ACC112 (cell line): ENCODE data around the gene PGRMC2.

Source experiments
- H2AFZ ChIP-seq: fragments of 200-600 bp; sonication (generic); one replicate; pipeline ENCODE4 v1.6.0; 2017; ENCODE audit warnings: antibody characterized with exemption, low read length; ENCODE audit not compliant: unreplicated experiment
- H3K27ac ChIP-seq: fragments of 200-600 bp; sonication (generic); 2 replicates; pipeline ENCODE4 v1.5.1; 2014; ENCODE audit warnings: low read depth, mild to moderate bottlenecking, antibody characterized with exemption, low read length, moderate library complexity
- H3K27me3 ChIP-seq: fragments of 200-600 bp; sonication (generic); 2 replicates; pipeline ENCODE4 v1.6.1; 2014; ENCODE audit warnings: mild to moderate bottlenecking, antibody characterized with exemption, low read length, moderate library complexity, mixed read lengths; ENCODE audit not compliant: insufficient read depth
- H3K36me3 ChIP-seq: fragments of 200-600 bp; sonication (generic); 2 replicates; pipeline ENCODE4 v1.6.1; 2016; ENCODE audit warnings: mild to moderate bottlenecking, antibody characterized with exemption, low read length, moderate library complexity, mixed read lengths; ENCODE audit not compliant: insufficient read depth
- H3K4me1 ChIP-seq: fragments of 200-600 bp; sonication (generic); one replicate; pipeline ENCODE4 v1.6.1; 2016; ENCODE audit warnings: low read length, mixed read lengths; ENCODE audit not compliant: insufficient read depth, unreplicated experiment, control insufficient read depth
- H3K4me3 ChIP-seq: fragments of 200-600 bp; sonication (generic); 2 replicates; pipeline ENCODE4 v1.5.1; 2014; ENCODE audit warnings: mild to moderate bottlenecking, low read depth, low read length
- H3K79me2 ChIP-seq: fragments of 200-600 bp; sonication (generic); one replicate; pipeline ENCODE4 v1.6.0; 2016; ENCODE audit warnings: low read length; ENCODE audit not compliant: control insufficient read depth, unreplicated experiment, insufficient read depth

Gene PGRMC2, protein sequence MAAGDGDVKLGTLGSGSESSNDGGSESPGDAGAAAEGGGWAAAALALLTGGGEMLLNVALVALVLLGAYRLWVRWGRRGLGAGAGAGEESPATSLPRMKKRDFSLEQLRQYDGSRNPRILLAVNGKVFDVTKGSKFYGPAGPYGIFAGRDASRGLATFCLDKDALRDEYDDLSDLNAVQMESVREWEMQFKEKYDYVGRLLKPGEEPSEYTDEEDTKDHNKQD

DNA sequence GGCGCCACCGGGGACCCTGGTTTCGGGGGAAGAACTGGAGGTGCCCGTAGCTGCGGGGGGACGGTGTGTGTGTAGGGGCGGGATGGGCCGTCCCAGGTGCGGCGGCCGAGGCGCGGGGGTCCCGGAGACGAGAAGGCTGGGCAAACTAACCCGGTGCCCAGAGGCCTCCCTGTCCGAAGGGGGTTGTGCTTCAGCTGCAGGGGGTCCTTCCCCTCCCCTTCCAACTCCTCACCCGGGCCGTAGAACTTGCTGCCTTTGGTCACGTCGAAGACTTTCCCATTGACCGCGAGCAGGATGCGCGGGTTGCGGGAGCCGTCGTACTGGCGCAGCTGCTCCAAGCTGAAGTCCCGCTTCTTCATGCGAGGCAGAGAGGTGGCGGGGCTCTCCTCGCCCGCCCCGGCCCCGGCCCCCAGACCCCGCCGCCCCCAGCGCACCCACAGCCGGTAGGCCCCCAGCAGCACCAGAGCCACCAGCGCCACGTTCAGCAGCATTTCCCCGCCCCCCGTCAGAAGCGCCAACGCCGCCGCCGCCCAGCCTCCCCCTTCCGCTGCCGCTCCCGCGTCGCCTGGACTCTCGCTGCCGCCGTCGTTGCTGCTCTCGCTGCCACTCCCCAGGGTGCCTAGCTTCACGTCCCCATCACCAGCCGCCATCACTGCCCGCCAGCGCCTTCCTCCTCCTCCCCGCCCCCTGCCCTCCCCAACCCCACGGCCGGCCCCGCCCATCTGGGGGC is at the start of gene PGRMC2:
PGRMC2 (minus strand) TSS at position 673 of the 730 bp plus-strand sequence; CDS start at position 650, 23 bp downstream.
- H2AFZ ChIP-seq, result peak within 1 kb of the TSS; percentile 77
- 0 out of 2 replicates have a peak, but pooled peaks cover 5% of the 10 kb centered on the region for H3K36me3 ChIP-seq
- no peaks in the 10 kb centered on the region for H3K27me3 ChIP-seq
- H3K4me3 ChIP-seq, result peak within 1 kb of the TSS; percentile 89
- peak within 1 kb of the TSS; percentile 74 for H3K27ac ChIP-seq
- peaks cover 11% of the 10 kb centered on the region for H3K4me1 ChIP-seq
- H3K79me2 ChIP-seq, result peaks cover 60% of the 10 kb centered on the region

DNA sequence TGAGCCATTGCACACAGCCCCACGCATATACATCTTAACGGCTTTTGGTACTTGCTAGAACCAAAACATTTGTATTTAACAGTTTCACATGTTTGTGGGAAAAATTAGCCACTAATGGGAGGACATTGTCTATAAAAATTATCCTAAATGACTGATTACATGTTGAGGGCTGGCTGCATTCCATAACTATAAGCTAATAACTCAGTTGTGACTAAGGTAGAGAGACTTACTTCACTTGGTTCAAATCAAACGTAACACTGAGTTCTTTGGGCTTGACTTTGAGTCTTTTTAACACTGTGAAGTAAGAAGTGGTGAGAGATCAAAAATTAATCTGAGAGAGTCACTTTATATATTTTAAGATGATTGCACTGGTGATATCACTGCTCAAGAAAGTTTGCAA is 47.9 kb upstream of the PGRMC2 start:
- H3K79me2 ChIP-seq, result no peaks in the 10 kb centered on the region
- no peaks in the 10 kb centered on the region for H3K27me3 ChIP-seq
- no peaks in the 10 kb centered on the region for H3K36me3 ChIP-seq

DNA sequence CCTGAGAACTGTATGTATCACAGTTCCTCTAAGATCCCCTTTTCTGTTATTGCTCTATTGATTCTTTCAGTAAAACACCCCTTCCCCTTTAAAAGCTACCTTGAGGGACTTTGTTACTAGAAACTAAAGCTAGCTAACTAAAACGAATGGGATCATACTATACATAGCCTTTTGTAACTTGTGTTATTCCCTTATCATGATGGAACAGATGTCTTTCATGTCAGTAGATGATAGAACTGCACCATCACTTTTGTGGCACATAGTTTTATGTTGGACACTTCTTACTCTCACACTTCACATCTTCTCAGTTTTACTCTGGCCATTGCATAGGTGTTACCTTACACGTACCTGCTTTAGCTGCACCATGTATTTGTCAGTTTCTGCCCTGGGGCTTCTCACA is 46.6 kb upstream of the PGRMC2 start:
- Histone ChIP-seq H3K79me2 (no peaks in the 10 kb centered on the region), H2AFZ (no peak overlapping the region), H3K27me3 (no peaks in the 10 kb centered on the region), H3K36me3 (no peaks in the 10 kb centered on the region), H3K4me3 (no peak overlapping the region), H3K27ac (no peak overlapping the region), H3K4me1 (peaks cover 15% of the 10 kb centered on the region)

More for the DNA sequence above, 47.9 kb upstream of the PGRMC2 start:
- Histone ChIP-seq H3K4me1 (peaks cover 19% of the 10 kb centered on the region), H3K4me3 (no peak overlapping the region), H3K27ac (no peak overlapping the region), H2AFZ (no peak overlapping the region)

DNA sequence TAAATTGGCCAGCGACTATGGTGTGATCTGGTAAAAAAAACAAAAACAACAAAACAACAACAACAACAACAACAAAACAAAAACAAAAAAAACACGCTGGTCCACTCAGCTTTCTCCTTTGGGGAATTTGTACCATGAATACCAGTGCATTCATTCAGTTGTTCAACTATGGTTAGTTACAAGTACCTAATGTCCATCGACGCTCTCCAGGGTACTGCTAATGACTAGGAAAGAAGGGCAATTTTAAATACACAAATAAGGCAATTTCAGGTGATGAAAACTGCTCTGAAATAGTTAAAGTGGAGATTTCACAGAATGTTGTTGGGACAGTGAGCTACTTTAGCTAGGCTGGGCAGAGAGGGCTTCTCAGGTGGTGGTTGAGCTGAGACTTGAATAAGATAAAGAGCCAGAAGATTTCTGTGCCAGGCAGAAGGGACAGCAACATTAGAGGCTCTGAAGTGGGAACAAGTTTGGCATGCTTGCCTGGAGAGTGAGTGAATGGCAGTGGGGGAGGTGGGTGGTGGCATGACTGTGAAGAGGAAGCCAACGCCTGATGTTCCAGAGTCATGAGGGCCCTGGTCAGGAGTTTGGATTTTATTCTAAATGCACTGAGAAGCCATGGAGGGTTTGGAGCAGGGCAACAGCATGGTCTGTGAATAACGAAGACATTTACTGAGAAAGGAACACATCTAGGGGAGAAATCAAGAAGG is 45.9 kb upstream of the PGRMC2 start:
- no peaks in the 10 kb centered on the region for H3K79me2 ChIP-seq
- H2AFZ ChIP-seq, result no peak overlapping the region
- H3K4me3 ChIP-seq, result no peak overlapping the region
- no peak overlapping the region for H3K27ac ChIP-seq
- H3K4me1 ChIP-seq, result peaks cover 7% of the 10 kb centered on the region
- H3K27me3 ChIP-seq, result no peaks in the 10 kb centered on the region
- H3K36me3 ChIP-seq, result no peaks in the 10 kb centered on the region; the same call in 1 of the 2 replicates

- H3K27ac ChIP-seq, result no peak overlapping the region
- H3K4me1 ChIP-seq, result no peaks in the 10 kb centered on the region
- no peak overlapping the region for H3K4me3 ChIP-seq
- no peaks in the 10 kb centered on the region for H3K79me2 ChIP-seq
- no peaks in the 10 kb centered on the region for H3K27me3 ChIP-seq
- no peak overlapping the region for H2AFZ ChIP-seq
- H3K36me3 ChIP-seq, result no peaks in the 10 kb centered on the region; the same call in 1 of the 2 replicates
Measured at GRCh38 chr4:128332081-128332480, 44.5 kb upstream of the PGRMC2 start.

GRCh38 chr4:128329638-128330037 is 42.0 kb upstream of the PGRMC2 start:
- Histone ChIP-seq H3K4me3 (no peak overlapping the region), H3K36me3 (peaks cover 4% of the 10 kb centered on the region; the same call in 1 of the 2 replicates), H2AFZ (no peak overlapping the region), H3K27me3 (no peaks in the 10 kb centered on the region), H3K4me1 (no peaks in the 10 kb centered on the region), H3K79me2 (no peaks in the 10 kb centered on the region), H3K27ac (no peak overlapping the region)

GRCh38 chr4:128328106-128328505 is 40.5 kb upstream of the PGRMC2 start:
- peaks cover 7% of the 10 kb centered on the region; the same call in 1 of the 2 replicates for H3K36me3 ChIP-seq
- peaks cover 7% of the 10 kb centered on the region for H3K4me1 ChIP-seq
- no peaks in the 10 kb centered on the region for H3K79me2 ChIP-seq
- no peak overlapping the region for H2AFZ ChIP-seq
- H3K4me3 ChIP-seq, result no peak overlapping the region
- no peak overlapping the region for H3K27ac ChIP-seq
- H3K27me3 ChIP-seq, result no peaks in the 10 kb centered on the region

GRCh38 chr4:128323401-128323800 is 35.8 kb upstream of the PGRMC2 start:
- Histone ChIP-seq H3K27me3 (no peaks in the 10 kb centered on the region), H3K27ac (peak overlapping the region; percentile 91), H2AFZ (no peak overlapping the region), H3K79me2 (no peaks in the 10 kb centered on the region), H3K4me3 (peak overlapping the region; percentile 50; the same call in 1 of the 2 replicates), H3K36me3 (0 out of 2 replicates have a peak, but pooled peaks cover 7% of the 10 kb centered on the region), H3K4me1 (peaks cover 32% of the 10 kb centered on the region)

DNA sequence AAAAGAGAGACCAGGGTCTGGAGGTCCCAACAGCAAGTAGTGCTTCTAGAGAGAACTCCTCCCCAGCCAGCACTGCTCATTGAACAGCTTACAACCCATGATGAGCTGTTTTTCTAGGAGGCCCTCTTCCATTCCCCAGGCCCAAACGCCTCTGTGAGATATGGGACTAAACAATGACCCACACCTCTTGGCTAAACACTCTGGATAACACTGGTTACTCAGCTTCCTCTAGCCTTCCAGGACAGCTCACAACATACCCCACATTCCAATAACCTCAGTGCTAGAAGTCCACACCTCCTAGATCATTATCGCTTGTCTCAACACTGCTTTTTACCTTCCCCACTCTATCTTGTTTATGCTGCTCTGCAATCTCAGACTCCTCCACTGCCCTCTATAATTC is 35.4 kb upstream of the PGRMC2 start:
- no peaks in the 10 kb centered on the region for H3K27me3 ChIP-seq
- no peaks in the 10 kb centered on the region for H3K79me2 ChIP-seq
- H3K36me3 ChIP-seq, result 0 out of 2 replicates have a peak, but pooled peaks cover 7% of the 10 kb centered on the region
- H3K27ac ChIP-seq, result peak overlapping the region; percentile 91
- no peak overlapping the region for H2AFZ ChIP-seq
- peaks cover 32% of the 10 kb centered on the region for H3K4me1 ChIP-seq
- H3K4me3 ChIP-seq, result peak overlapping the region; percentile 50; the same call in 1 of the 2 replicates

GRCh38 chr4:128322311-128322710 is 34.7 kb upstream of the PGRMC2 start:
- Histone ChIP-seq H3K36me3 (0 out of 2 replicates have a peak, but pooled peaks cover 7% of the 10 kb centered on the region), H3K4me3 (peak overlapping the region; percentile 50; the same call in 1 of the 2 replicates), H3K79me2 (no peaks in the 10 kb centered on the region), H3K27ac (peak overlapping the region; percentile 91), H3K4me1 (peaks cover 32% of the 10 kb centered on the region), H3K27me3 (no peaks in the 10 kb centered on the region), H2AFZ (no peak overlapping the region)
